Suprapubic skin (tissue), 4 donors: ENCODE data around the gene ZC2HC1B. TPM values are rescaled to one million over a fixed set of nuclear protein-coding genes. Genes with fewer than 3 reads are reported as not detected.

ENCODE experiments used
- DNase-seq, 2 donors: peaks; one replicate each; pipeline ENCODE4 v3.0.0-alpha.2; 2019; ENCODE audit warnings: low spot score in 2 of 2
- H3K27ac ChIP-seq: fragments of 200-600 bp; sonication (generic); one replicate; pipeline ENCODE4 v1.5.1; 2019
- H3K27me3 ChIP-seq: fragments of 200-600 bp; sonication (generic); one replicate; pipeline ENCODE4 v1.5.1; 2019
- H3K36me3 ChIP-seq: fragments of 200-600 bp; sonication (generic); one replicate; pipeline ENCODE4 v1.5.1; 2019
- H3K4me1 ChIP-seq: fragments of 200-600 bp; sonication (generic); one replicate; pipeline ENCODE4 v1.5.1; 2019
- H3K4me3 ChIP-seq: fragments of 200-600 bp; sonication (generic); one replicate; pipeline ENCODE4 v1.5.1; 2019; ENCODE audit warnings: mild to moderate bottlenecking
- H3K9me3 ChIP-seq: fragments of 200-600 bp; sonication (generic); one replicate; pipeline ENCODE4 v1.5.1; 2019
- EP300 ChIP-seq: sonication (generic); formaldehyde crosslinking; IDR thresholded peaks from one replicate; pipeline ENCODE4 v1.6.1; 2017; ENCODE audit warnings: antibody characterized with exemption
- POLR2A ChIP-seq, 2 donors: fragments of 450-650 bp; IDR thresholded peaks; one replicate each; pipeline ENCODE4 v1.6.1; 2017; ENCODE audit warnings: antibody characterized with exemption in 2 of 2, mild to moderate bottlenecking in 2 of 2, moderate library complexity in 2 of 2
- POLR2AphosphoS5 ChIP-seq, 3 donors: sonication (generic); formaldehyde crosslinking; IDR thresholded peaks; one replicate each; pipeline ENCODE4 v1.6.1; 2017; ENCODE audit warnings: antibody characterized with exemption in 3 of 3
- WGBS: methylation state at CpG from one replicate; pipeline ENCODE4 v1.1.5; 2018; 5-methylcytosine and 5-hydroxymethylcytosine counted together
- total RNA-seq, 4 donors: library from RNA; depleted of rRNA; stranded (reverse); fragments of >200 nt; gene quantifications; one replicate each; pipeline ENCODE4 v1.1.0, GENCODE V29; 2016
- TF ChIP-seq, protein P1 (sequence below), 2 donors: fragments of 200-600 bp in 1 of 2; fragments of 450-650 bp in 1 of 2; sonication (generic) in 1 of 2; IDR thresholded peaks; one replicate each; pipeline ENCODE4 v1.5.1; 2016 to 2019; ENCODE audit warnings: antibody characterized with exemption in 2 of 2, mild to moderate bottlenecking in 1 of 2, moderate library complexity in 1 of 2

Gene ZC2HC1B
- total RNA-seq, 4 donors from 2014 or later: not detected

DNA sequence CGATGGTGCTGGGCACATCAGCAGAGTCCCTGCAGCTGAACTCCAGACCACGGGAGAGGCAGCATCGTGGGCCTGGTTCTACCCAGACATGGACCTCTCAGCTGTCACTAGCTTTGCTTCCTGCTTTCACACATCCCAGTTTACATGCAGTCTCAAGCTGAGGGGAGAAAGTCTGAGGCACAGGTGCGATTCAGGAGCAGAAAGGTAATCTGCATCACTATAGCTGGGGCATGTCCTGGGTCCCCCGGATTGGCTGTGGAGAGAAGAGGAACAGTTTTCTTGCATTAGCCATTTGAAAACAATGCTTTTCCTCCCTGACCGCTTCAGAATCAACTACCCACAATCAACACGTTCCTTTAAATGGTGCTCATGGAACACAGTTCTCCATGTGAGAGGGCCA is 83.9 kb downstream of the ZC2HC1B start:
- DNase-seq: no peak

DNA sequence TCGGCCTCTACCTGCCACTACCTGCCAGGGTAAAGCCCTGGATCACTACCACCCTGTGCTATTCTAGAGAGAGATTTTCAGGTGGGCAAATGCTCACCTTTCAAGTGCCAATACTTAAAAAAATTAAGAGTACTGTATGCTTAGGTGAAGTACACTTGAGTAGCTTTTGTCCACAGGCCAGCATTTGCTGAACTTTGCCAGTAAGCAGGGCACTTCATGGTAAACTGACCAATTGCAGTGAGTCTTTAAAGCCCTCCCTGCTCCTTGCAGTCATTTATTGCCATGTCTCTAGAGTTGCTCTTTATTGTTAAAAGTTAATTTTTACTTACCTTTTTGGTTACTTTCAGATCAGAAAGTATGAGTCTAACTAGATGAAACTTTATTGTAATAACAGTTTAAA is 85.3 kb downstream of the ZC2HC1B start:
- Histone ChIP-seq H3K4me3 (no peak overlapping the region), H3K36me3 (peaks cover 21% of the 10 kb centered on the region), H3K9me3 (no peaks in the 10 kb centered on the region), H3K4me1 (no peaks in the 10 kb centered on the region), H3K27me3 (no peaks in the 10 kb centered on the region), H3K27ac (no peak overlapping the region)
- WGBS: 100% methylated on average over 1 of the region's 1 CpG
- DNase-seq: no peak
- no peak for TF ChIP-seq POLR2AphosphoS5 (IDR thresholded peaks at IDR 0.05)
- TF ChIP-seq, protein P1, sequence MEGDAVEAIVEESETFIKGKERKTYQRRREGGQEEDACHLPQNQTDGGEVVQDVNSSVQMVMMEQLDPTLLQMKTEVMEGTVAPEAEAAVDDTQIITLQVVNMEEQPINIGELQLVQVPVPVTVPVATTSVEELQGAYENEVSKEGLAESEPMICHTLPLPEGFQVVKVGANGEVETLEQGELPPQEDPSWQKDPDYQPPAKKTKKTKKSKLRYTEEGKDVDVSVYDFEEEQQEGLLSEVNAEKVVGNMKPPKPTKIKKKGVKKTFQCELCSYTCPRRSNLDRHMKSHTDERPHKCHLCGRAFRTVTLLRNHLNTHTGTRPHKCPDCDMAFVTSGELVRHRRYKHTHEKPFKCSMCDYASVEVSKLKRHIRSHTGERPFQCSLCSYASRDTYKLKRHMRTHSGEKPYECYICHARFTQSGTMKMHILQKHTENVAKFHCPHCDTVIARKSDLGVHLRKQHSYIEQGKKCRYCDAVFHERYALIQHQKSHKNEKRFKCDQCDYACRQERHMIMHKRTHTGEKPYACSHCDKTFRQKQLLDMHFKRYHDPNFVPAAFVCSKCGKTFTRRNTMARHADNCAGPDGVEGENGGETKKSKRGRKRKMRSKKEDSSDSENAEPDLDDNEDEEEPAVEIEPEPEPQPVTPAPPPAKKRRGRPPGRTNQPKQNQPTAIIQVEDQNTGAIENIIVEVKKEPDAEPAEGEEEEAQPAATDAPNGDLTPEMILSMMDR (IDR thresholded peaks at IDR 0.05): no peak
- TF ChIP-seq POLR2A (IDR thresholded peaks at IDR 0.05): no peak
- no peak for TF ChIP-seq EP300

More for the DNA sequence above, 83.9 kb downstream of the ZC2HC1B start:
- H3K27me3 ChIP-seq: no peaks in the 10 kb centered on the region
- 91% methylated on average over 7 of the region's 7 CpGs for WGBS
- no peaks in the 10 kb centered on the region for H3K9me3 ChIP-seq
- H3K4me1 ChIP-seq: no peaks in the 10 kb centered on the region
- H3K27ac ChIP-seq: no peak overlapping the region
- TF ChIP-seq, protein P1 (IDR thresholded peaks at IDR 0.05): no peak
- no peak for TF ChIP-seq POLR2AphosphoS5 (IDR thresholded peaks at IDR 0.05)
- no peak for TF ChIP-seq EP300
- TF ChIP-seq POLR2A (IDR thresholded peaks at IDR 0.05): no peak
- H3K36me3 ChIP-seq: peaks cover 21% of the 10 kb centered on the region
- H3K4me3 ChIP-seq: no peak overlapping the region

DNA sequence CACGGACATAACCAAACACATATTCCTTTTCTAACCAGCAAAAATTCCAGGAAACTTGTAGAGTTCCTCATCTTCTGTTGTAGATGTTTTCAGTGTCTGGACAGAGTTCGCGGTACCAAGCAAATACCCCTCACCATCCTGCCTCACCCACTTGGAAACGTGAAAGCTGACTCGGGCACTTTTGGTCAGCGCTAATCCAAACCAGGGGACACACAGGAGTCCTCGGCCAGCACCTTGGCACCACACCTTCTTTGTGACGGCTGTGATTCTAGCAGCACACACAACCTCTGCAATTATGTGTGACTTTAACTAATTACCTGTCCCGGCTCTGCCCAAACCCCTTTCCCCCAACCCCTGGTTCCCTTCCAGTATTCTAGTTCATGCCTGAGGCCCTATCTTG is 85.7 kb downstream of the ZC2HC1B start:
- TF ChIP-seq, protein P1 (IDR thresholded peaks at IDR 0.05): no peak
- TF ChIP-seq EP300 (no peak), POLR2AphosphoS5 (IDR thresholded peaks at IDR 0.05) (no peak), POLR2A (IDR thresholded peaks at IDR 0.05) (no peak)
- H3K9me3 ChIP-seq: no peaks in the 10 kb centered on the region
- H3K4me3 ChIP-seq: no peak overlapping the region
- no peaks in the 10 kb centered on the region for H3K4me1 ChIP-seq
- H3K36me3 ChIP-seq: peaks cover 21% of the 10 kb centered on the region
- WGBS: 82% methylated on average over 9 of the region's 9 CpGs
- no peaks in the 10 kb centered on the region for H3K27me3 ChIP-seq
- no peak for DNase-seq
- H3K27ac ChIP-seq: no peak overlapping the region

DNA sequence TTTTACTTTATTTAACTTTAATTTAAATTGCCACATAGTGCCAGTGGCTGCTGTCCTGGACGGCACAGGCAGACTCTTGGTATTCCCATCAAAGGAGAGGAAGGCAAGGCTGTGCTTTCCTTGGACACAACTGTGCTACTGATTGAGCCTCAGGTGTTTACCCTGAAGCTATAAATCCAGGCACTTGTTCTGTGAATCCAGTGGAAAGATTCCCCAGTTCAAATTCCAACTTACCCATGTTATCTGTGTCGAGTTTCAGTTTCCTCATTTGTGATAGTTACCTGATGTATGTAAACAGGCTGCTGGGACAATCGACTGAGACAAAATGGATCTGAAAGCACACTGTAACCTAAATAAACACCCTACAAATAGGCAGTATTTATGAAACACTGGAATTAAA is 86.6 kb downstream of the ZC2HC1B start:
- WGBS: 78% methylated on average over 3 of the region's 3 CpGs
- H3K27me3 ChIP-seq: no peaks in the 10 kb centered on the region
- H3K4me3 ChIP-seq: no peak overlapping the region
- no peaks in the 10 kb centered on the region for H3K9me3 ChIP-seq
- H3K27ac ChIP-seq: no peak overlapping the region
- no peaks in the 10 kb centered on the region for H3K4me1 ChIP-seq
- H3K36me3 ChIP-seq: peaks cover 21% of the 10 kb centered on the region
- TF ChIP-seq EP300 (no peak), POLR2A (IDR thresholded peaks at IDR 0.05) (no peak), POLR2AphosphoS5 (IDR thresholded peaks at IDR 0.05) (no peak)
- TF ChIP-seq, protein P1 (IDR thresholded peaks at IDR 0.05): no peak
- no peak for DNase-seq

DNA sequence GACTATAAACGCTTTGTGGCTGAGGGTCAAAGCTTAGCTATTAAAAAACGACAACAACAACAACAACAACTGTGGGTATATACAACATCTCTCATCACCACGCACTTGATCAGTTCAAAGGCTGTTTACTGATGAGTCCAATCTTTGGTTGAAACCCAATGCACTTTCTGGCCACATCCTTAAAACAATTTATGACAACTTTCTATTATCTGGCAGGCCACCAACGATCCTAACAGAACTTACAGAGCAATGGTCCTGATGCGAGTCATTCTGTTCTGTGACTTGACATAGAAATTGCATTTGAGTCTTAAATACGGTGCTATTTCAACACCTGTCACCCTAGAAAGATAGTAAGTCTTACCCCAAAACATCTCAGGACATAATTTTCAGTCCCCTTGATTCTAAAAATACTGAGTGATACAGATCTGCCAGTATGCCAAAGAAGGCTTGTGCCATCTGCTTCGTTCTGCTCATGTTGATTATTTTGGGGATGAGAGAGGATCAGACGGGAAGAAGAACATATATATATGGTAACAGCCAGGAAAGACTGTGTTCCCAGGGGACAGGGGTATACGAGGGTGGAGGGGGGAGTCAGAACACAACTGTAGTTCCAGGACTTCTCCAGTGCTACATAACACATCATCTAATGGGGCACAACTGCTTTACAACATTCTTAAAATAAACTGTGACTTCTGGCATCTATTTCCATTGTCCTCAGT is 87.9 kb downstream of the ZC2HC1B start:
- peaks cover 13% of the 10 kb centered on the region for H3K36me3 ChIP-seq
- TF ChIP-seq EP300 (no peak), POLR2AphosphoS5 (IDR thresholded peaks at IDR 0.05) (no peak), POLR2A (IDR thresholded peaks at IDR 0.05) (no peak)
- TF ChIP-seq, protein P1 (IDR thresholded peaks at IDR 0.05): no peak
- no peaks in the 10 kb centered on the region for H3K9me3 ChIP-seq
- no peaks in the 10 kb centered on the region for H3K27me3 ChIP-seq
- no peaks in the 10 kb centered on the region for H3K4me1 ChIP-seq
- 90% methylated on average over 9 of the region's 9 CpGs for WGBS
- no peak overlapping the region for H3K27ac ChIP-seq
- no peak overlapping the region for H3K4me3 ChIP-seq
- DNase-seq: no peak
